NCI-H526 treated with DMSO at 0.1 percent for 48 hours (cell line): ENCODE results near the gene ASIC2.

Experiments
- DNase-seq: peaks from one replicate; lab custom pipeline; 2025; lab: John Stamatoyannopoulos, UW

The ASIC2 gene

DNA sequence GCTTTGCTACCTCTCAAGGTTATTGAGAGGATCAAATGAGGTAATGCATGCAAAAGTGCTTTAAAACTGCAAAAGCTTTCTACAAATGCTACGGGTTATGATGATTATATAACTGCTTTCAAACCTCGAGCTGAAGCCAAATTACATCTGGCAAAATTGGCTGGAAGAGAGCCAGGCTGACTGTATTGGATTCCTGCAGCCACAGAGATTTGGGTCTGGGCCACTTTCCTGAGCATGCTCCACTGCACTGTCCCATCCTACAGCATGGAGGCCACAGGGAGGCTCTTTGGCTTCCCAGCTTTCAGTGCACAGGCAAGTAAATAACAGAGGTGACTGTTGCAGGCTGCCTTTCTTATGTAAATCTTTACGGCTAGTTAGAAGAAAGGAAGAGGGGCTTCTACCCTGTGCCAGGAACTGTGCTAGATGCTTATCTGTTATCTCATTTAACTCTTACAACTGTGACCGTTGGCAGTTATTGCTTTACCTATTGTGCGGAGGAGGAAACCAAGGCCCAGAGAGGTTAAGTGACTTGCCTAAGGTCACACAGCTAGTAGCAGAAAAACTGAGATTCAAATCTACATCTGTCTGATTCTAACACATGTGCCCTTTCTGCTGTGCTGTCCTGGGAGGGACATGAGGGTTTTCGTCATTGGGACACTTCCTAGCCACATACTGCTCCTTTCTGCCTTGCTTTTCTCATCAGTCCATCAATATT is 179.7 kb downstream of the ASIC2 start:
- no peak for DNase-seq

DNA sequence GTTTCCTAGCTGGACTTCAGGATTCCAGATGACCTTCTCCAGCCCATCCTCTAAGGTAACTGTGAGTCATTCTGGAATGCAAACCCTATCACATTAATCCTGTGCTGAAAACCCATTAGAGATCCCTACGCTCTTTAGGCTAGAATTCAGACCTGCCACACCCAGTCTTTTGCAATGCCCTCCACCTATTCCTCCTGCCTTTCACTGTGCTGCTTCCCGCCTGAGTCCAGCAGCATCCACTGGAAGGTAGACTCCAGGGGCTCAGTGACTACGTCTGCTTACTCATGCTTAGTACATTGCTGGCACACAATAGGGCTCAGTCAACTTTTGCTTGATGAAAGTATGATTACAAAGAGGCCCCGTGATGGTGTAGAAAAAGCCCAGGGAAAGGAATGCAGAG is 180.3 kb downstream of the ASIC2 start:
- DNase-seq, result no peak

DNA sequence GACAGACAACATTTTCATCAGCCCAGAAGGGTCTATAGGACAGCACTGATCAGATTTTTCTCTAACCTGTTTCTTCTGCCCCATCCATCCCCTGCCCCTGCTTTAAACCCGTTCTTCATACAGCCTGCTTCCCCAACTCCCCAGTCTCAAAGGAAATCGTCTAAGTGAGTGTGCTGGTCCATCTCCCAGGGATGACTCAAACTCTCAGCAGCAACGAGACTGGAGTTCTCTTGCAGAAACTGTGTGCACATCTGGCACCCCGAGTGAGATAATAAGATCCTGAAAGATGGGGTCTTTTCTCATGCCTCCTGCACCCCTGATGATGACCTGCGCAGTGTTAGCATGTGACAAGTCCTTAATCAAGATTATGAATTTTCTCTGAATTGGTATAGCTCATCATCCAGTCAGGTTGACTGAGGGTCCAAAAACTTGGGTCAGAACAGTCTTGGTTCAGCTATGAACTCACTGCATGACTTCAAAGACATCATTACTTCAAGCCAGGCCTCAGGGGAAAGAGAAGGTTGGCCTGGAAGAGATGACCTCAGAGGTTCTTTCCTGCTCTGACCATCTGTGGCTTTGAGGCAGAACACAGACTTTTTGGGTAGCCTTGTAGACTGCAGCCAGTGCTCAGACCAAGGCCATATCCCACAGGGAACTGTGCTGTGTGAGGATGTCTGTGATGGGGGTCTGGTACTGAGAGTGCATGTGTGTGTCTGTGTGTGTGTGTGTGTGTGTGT is 183.6 kb downstream of the ASIC2 start:
- no peak for DNase-seq

DNA sequence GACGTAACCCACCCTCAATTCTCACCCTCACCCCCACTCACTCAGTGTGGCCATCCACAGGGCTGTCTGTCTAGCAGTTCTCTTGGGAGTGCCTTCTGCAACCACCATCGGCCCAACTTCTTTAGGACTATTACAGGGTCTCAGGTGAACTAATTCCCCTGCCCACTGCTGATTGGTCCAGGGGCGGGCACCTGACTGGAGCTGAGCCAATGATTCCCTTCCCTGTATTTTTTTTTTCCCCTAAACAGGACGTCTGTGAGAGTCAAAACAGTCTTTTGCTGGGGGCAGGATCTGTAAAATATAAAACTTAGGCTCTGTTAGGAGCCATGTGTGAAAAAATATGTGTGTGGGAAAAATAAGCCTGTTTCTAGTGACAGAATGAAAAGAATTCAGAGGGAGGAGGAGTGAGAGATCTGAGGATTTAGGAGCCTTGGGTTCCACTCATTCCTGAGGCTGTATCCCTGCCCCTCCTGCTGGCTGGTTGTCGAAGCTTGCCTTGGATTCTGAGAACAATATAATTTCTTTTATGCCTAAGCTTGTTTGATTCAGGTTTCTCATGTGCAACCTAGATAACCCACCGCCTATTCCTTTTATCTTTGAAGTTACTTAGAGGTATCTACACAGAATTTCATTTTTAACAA is 186.4 kb downstream of the ASIC2 start:
- no peak for DNase-seq

DNA sequence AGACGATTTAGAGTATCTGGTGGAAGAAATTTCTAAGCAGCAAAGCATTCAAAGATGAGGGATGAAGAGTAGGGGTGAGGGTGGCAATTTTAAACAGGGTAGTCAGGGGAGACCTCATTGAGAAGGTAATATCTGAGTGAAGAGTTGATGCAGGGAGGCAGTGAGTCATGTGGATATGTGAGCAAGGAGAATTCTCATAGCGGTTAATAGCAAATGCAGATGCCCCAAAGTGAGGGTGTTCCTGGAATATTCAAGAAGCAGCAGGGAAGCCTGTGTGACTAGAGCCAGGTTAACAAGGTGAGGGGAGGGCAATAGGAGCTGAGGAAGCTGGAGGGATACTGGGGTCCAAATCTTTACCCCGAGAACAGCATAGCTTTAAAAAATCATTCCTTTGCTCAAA is 187.2 kb downstream of the ASIC2 start:
- DNase-seq, result no peak

DNA sequence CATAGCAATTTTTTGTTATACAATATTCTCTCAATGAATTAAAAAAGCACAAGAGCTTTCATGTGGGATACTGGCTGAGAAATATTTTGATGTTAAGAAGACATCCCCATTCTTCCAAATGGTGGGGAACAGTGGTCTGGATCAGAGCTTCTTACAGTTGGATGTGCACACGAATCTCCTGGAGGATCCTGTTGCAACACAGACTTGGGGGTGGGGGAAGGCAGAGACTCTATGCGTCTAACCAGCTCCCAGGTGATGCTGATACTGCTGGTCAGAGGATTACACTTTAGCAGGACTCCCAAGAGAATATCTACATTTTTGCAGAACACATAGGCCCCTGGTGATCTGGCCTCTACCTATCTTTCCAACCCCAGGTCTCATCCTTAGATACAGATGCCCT is 193.2 kb downstream of the ASIC2 start:
- DNase-seq, result no peak

DNA sequence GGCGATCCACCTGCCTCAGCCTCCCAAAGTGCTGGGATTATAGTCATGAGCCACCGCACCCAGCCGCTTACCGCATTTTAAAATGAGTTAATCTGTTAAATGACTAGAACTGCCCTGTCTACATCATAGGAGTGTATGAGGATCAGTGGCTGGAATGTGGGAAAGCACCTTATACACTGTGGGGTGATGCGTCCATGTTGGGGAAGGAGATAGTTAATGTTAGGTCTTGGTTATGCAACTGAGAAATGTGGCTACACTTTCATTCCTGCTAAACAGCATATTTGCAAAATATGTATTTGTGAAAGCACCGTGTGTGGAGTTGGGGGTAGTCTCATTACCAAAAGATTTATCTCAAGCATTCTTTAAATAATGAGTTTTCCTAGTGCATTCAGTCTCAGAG is 193.8 kb downstream of the ASIC2 start:
- no peak for DNase-seq

DNA sequence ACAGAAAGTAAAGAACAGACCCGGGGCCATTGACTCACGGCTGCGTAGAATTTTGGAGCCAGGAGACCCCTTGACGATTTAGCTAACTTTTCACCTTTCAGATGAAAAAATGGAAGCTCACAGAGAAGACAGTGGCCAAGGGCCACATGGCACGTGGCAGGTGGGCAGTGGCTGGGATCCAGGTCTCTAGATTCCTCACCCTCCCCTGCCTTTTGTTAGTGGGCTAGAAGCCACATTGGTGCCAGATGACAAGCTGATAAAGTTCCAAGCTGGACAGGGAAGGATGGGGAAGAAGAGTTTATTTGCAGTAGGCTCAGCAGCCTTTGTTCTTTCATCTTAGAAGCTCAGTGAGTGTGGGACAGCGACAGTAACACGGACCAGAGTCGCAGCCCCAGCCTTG is 195.7 kb downstream of the ASIC2 start:
- DNase-seq, result no peak

DNA sequence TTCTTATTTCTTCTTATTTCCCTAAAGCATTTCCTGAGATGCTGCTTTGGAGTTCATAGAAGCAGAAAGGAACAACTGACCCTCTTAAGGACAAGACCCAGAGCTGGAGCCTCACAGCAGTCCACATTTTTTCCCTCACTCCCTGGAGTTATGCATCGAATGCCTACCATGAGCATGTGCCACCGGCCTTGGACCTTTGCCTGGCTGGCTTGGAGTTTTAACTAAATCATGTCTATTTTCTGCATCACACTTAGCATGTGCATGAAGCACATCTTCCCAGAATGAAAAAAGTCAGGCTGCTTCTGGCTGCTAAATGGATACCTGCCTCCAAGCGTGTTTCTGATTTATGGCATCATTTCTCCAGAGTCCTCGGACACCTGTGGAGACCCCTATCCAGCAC is 196.9 kb downstream of the ASIC2 start:
- DNase-seq, result no peak

DNA sequence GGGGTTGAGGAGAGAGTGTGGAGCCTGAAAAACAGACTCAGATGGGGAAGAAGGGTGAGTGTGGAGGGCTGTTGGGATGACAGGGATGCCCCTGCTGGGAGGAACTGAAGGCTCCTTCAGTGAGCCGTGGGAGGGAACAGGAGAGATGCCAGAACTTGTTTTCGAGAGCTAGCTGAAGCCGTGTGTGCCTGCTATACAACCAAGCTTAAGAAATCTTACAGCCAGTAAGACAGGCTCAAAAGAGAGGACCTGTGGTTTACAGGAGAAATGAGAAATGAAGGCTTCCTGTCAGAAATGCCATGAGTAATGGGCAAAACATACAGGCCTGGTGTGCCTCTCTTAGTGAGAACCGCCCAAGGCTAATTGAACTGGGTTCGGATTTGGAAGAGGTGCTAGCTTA is 201.8 kb downstream of the ASIC2 start:
- no peak for DNase-seq

DNA sequence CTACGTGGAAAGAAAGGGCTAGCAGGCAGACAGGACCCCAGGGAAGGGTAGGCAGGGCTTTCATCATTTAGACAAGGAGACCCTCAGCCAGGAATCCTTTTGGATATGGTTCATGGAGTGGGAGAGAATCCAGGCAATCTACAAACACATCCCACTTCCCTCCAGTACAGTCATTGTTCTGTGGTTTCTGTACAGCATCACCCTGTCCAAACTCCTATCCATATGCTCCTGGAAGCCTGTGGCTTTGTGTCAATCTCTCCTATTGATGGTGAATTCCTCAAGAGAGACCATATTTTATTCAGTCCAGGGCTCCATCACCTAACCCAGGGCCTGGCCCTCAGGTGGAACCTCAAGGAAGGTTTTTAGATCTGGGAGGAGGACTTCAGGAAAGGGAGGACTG is 202.3 kb downstream of the ASIC2 start:
- no peak for DNase-seq

DNA sequence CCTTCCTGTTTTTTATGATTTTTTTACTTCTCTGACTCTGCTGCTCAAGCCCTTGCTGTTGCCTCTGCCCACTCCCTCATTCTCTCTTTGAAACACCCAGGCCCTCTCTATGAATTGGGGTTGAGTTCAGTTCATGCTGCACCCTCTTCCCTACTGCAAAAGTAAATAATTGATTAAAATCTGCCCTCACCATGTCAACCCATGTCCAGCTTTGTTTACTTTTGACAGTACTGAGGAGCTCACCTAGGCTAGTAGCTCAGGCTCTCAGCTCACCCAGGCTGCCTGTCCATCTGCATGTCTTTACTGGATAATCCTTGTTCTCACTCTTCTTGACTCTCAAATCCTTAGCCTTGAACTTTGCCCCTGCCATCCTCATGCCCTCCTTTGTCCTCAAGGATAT is 206.2 kb downstream of the ASIC2 start:
- DNase-seq, result no peak

DNA sequence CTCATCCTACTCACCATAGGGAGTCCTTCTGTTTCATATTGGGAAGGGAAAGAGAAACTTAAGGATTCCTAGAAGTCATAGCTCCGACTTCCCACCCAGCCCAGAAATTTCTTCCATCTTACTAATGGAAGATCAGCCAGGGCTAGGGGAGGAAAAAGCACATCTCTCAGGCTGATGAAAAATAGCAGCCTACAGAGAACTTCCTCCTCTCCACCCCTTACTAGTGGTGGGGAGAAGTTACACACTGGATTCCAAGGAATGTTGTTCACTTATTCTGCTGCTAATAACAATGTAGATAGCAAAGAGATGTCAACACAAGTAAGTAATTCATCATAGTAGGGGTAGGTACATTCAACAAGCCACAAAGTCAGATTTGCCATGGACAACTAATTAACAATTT is 207.1 kb downstream of the ASIC2 start:
- DNase-seq, result no peak

DNA sequence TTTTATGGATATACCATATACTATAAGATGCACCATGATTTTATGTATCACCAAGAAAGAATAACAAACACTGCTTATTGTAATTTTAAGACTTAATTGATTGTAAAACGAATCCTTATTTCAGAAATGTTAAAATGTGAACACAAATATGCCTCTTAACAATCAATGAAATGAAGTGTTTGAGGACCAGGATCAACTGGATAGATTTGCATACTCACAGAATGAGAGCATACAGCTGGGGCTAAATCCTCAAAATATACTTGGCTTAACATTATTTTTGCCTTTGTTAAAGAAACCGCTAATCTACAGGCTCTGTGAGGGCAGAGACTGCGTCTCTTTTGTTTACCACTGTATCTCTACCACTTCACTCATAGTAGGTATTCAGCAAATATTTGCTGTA is 207.8 kb downstream of the ASIC2 start:
- no peak for DNase-seq

DNA sequence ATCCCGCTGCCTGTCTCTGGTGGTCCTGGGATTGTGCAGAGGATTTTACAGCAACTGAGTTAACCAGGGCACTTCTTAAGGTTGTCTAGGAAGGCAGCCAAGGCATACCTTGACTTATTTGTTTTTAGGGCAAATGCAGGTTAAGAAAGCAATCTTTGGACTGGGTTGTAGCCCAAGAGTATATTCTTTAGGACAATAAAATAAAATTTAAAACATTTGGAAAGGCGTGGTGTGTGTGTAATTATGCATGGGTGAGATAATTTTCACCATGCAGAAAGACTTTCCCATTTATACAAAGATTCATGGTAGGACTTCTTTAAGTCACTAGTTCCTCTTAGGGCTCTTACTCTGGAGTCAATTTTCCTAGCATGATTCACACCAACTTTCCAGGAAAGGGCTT is 208.3 kb downstream of the ASIC2 start:
- no peak for DNase-seq

DNA sequence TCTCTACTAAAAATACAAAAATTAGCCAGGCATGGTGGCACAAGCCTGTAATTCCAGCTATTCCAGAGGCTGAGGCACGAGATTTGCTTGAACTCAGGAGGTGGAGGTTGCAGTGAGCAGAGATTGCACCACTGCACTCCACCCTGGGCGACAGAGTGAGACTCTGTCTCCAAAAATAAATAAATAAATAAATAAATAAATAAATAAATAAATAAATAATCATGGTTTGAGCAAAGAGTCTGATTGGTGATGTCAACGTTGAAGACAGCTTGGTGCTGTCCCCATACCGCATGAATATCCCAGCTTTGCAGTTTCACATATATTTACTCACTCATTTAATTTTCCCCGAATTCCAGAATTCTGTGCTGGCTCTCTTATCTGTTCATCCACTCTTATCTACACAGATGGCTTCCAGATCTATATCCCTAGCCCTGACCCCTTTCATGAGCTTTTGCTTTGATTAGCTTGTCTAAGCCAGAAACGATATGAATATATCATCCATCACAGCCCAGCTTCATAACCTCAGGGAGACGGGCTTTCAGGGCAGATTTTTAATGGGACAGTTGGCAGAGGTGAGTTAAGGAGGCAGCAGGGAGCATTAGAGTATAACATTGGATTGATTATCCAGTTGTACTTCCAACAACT is 210.4 kb downstream of the ASIC2 start:
- no peak for DNase-seq

DNA sequence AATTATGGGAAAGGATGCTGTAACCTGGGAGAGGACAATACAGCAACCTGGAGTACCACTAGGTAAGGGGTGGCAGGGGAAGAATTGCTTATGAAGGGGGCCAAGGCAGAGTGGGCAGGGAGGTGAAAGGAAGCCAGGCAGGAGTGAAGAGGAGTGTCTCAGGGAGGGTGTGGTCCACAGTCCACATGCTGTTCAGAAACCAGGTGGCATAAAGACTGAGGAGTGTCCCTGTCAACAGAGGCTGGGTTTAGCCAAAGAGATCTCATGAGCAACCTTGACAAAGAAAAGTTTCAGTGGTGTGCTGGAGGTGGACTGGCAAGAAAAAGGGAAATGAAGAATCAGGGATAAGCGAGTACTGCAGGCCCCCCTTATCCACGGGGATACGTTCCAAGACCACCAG is 213.0 kb downstream of the ASIC2 start:
- no peak for DNase-seq

DNA sequence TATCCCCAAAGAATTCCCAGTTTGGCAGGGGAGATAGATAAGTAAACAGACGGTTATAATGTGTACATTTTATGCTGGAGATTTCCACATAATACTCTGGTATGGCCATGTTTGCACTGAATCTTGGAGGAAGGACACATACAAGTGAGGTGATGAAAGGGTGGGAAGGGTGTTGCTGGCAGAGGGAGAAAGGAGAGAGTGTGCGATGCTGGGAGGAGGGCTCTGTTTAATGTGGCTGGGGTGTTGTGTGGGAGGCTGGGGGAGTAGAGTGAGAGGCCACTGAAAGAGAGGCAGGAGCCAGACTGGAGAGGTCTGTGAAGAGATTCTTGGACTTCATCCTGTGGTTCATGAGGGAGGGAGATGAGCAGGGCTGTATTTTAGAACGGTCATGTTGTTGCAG is 213.9 kb downstream of the ASIC2 start:
- no peak for DNase-seq

DNA sequence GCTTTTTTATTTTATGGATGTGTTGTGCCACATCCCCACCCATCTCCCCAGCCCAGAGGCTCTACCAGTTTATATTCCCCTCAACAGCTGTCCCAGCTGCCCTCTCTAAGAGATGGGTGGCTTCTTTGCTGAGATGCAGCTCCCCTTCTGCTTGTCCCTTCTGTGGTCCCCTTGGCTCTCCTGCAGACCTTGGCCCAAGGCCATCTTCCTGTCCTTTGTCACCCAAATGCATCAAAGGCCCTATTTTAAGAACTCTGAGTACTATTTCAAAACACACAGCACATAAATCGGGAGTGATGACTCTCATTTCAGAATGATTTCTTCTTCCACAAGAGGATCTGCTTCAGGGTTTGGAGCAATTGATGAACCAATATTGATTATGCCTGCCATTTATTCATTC is 216.1 kb downstream of the ASIC2 start:
- DNase-seq, result no peak

DNA sequence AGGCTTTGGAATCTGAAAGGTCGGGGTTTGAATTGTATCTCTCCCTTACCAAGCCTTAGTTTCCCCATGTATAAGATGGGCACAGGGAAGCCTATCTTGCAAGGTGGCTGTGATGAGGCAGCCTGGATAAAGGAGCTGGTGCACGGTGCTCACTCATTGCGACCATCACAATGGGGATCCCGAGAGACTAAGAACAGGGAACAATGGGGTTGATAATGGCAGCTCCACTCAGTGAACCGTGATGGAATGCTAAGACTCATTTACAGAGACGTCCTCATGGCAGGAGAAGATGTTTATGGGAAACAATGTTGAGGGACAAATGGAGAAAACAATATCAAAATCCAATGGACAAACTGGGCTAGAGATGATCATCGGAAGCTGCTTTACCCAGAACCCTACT is 219.7 kb downstream of the ASIC2 start:
- DNase-seq, result no peak

DNA sequence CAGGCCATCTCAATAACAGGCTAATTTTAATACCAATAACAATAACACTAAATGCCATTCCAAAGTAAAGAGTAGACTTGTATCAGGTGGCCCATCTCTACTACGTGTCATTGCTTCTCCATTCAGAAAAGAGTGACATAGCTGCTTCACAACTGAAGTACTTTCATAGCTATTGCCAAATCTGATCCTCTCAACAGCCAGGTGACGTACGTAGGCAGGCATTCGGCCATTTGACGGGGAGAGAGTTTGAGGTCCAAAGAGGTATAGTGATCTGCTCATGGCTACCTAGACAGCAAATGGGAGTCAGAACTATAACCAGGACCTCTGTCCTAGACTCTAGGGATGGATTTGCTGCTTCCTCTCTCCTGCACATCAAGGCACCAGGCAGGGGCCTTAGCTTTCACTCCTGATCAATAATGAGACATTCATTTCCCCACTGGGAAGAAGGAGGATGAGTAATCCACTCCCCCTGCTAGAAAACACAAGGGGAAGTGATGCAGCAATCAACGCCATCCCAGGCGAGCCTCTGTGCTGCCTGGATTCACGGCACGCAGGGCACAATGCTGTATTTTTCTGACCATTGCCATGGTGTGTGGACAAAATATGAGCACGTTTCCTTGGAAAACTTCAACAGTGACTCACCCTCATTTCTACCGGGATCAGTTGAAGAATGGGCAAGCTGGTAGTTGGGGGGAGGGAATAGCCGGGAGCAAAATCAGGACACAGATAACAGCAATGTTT is 220.5 kb downstream of the ASIC2 start:
- DNase-seq, result no peak

DNA sequence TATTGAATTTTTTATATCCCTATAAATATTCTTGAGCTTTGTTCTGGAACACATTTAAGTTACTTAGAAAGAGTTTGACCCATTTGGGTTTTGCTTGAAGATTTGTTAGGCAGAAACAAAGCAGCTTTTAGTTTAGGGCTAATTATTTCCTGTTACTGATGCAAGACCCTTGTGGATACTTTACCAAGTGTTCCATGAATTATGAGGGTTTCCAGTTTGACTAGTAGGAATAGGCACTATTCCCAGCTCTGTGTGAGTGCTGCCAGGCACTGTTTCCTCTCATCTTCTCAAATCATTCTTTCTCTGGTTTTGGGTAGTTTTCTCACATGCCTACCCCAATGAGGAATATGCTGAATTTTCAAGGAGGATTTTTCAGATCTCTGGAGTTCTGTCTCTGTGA is 221.4 kb downstream of the ASIC2 start:
- no peak for DNase-seq
